AG09319 (cell line): ENCODE measurements around the gene CPNE6.

Experiments
- DNase-seq: peaks from one replicate; pipeline ENCODE4 v3.0.0-alpha.2; 2010; ENCODE audit warnings: low read depth; ENCODE audit errors: extremely low read depth
- TF ChIP-seq, protein P1 (sequence below): IDR thresholded peaks from 2 replicates; pipeline ENCODE4 v1.5.1; 2011; ENCODE audit warnings: low read depth, mild to moderate bottlenecking, inconsistent platforms, low read length, moderate library complexity

CPNE6 gene

GRCh38 chr14:24063263-24063836 lies 8.0 kb upstream of the CPNE6 start:
- no peak for DNase-seq

DNA sequence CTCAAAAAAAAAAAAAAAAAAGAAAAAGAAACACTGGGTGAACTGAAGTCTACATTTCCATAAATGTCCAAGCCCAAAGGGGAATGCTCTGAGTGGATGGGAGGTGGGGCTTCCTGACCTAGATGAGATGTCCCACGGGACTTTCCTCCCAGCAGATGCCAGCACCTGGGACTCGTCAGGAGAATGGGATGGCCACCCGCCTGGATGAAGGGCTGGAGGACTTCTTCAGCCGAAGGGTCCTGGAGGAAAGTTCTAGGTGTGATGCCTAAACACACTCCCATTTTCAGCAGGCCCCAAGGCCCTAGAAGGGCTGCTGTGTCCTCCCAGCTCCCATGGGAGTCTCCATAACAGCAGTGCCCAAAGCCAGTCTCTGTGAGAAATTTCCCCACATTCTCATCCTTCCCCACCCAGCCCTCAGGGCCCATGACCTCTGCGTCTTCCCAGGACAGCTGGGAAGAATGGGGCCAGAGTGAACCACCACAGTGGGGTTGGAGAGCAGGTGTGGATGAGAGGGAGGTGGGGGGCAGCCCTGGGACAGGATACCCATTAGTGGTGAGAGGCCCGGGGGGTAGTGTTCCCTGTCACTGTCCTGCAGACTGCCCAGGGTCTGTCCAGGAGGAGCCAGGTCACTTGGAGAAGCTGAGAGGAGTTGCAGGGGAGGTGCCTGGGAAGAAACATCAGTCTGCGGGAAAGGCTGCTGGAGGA lies 7.1 kb upstream of the CPNE6 start:
- TF ChIP-seq, protein P1, sequence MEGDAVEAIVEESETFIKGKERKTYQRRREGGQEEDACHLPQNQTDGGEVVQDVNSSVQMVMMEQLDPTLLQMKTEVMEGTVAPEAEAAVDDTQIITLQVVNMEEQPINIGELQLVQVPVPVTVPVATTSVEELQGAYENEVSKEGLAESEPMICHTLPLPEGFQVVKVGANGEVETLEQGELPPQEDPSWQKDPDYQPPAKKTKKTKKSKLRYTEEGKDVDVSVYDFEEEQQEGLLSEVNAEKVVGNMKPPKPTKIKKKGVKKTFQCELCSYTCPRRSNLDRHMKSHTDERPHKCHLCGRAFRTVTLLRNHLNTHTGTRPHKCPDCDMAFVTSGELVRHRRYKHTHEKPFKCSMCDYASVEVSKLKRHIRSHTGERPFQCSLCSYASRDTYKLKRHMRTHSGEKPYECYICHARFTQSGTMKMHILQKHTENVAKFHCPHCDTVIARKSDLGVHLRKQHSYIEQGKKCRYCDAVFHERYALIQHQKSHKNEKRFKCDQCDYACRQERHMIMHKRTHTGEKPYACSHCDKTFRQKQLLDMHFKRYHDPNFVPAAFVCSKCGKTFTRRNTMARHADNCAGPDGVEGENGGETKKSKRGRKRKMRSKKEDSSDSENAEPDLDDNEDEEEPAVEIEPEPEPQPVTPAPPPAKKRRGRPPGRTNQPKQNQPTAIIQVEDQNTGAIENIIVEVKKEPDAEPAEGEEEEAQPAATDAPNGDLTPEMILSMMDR: no peak
- no peak for DNase-seq

More at GRCh38 chr14:24063263-24063836, 8.0 kb upstream of the CPNE6 start:
- TF ChIP-seq, protein P1: no peak

GRCh38 chr14:24064856-24065255 lies 6.5 kb upstream of the CPNE6 start:
- DNase-seq: no peak
- TF ChIP-seq, protein P1: no peak

DNA sequence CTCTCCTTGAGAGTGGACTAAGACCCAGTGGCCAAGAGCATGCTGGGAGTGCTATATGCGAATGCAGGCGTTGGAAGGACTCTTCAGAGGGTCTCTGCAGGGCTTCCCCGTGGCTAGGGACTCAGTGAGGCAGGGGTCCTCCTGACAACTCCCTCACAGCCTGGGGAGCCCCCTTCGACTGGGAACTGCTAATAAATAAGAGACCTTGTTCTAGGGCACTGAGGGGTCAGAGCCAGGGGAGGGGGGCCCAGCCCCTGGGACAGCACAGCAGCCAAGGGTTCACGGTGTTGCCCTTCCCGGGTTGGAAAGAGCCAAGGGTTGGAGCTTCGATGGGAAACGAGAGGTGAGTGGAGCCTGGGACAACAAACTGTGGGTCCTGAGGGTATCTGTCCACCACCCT lies 6.0 kb upstream of the CPNE6 start:
- TF ChIP-seq, protein P1: no peak
- no peak for DNase-seq

DNA sequence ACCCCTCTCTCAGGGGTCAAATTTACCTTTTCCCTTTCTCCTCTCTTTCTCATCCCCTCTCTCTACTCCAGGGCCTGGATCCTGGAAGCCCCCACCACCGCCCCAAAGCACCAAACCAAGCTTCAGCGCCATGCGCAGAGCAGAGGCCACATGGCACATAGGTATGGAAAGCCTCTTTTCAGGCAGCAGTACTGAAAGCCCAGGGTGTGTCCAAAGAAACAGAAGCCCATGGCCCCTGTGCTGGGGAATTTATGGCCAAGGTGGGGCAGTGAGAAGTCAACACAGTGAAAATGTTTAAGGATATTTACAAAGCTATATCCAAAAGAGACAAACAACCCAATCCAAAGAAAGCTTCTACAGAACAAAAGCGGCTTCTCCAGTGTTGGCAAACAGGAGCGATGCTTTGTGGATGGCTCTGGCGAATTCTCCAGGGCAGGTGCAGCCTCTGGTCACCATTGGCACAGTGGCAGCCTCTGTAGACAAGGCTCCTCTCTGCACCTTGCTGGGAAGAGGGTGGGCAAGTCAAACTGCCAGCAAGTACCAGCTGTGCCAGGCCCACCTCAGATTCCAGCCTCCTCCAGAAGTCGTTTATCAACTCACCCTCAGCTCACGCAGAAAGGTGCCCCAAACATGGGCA lies 4.7 kb upstream of the CPNE6 start:
- TF ChIP-seq, protein P1: no peak
- no peak for DNase-seq

GRCh38 chr14:24067133-24068082 lies 4.0 kb upstream of the CPNE6 start:
- TF ChIP-seq, protein P1: no peak
- no peak for DNase-seq
